Gastroesophageal sphincter (tissue), 4 donors: ENCODE data around the gene ITPRIPL2. TPM values are rescaled to one million over a fixed set of nuclear protein-coding genes. Genes with fewer than 3 reads are reported as not detected.

Source experiments
- ATAC-seq: fragments of 150-250 bp; one replicate; pipeline ENCODE4 v1.9.1; 2016; ENCODE audit warnings: mild to moderate bottlenecking, moderate library complexity
- H3K27ac ChIP-seq, 4 donors: fragments of 200-600 bp; sonication (generic) in 3 of 4; 1 replicate in 3 of 4; 2 replicates in 1 of 4; pipeline ENCODE4 v1.5.1; 2016 to 2019
- H3K27me3 ChIP-seq: fragments of 200-600 bp; sonication (generic); one replicate; pipeline ENCODE4 v1.5.1; 2019
- H3K36me3 ChIP-seq, 2 donors: fragments of 200-600 bp; sonication (generic); one replicate each; pipeline ENCODE4 v1.5.1; 2019; ENCODE audit warnings: control low read depth in 1 of 2
- H3K4me1 ChIP-seq, 3 donors: fragments of 200-600 bp; sonication (generic); 1 replicate in 2 of 3; 2 replicates in 1 of 3; pipeline ENCODE4 v1.5.1; 2016 to 2019; ENCODE audit warnings: control low read depth in 2 of 3
- H3K4me3 ChIP-seq, 2 donors: fragments of 200-600 bp; sonication (generic); one replicate each; pipeline ENCODE4 v1.5.1; 2019; ENCODE audit warnings: mild to moderate bottlenecking in 1 of 2, moderate library complexity in 1 of 2
- H3K9me3 ChIP-seq, 3 donors: fragments of 200-600 bp; sonication (generic); one replicate each; pipeline ENCODE4 v1.5.1; 2017 to 2019; ENCODE audit warnings: control low read depth in 2 of 3
- EP300 ChIP-seq: sonication (generic); formaldehyde crosslinking; IDR thresholded peaks from one replicate; pipeline ENCODE4 v1.6.1; 2017; ENCODE audit warnings: antibody characterized with exemption, mild to moderate bottlenecking
- POLR2A ChIP-seq, 2 donors: fragments of 450-650 bp; IDR thresholded peaks; one replicate each; pipeline ENCODE4 v1.6.1; 2017; ENCODE audit warnings: antibody characterized with exemption in 2 of 2, mild to moderate bottlenecking in 2 of 2, moderate library complexity in 1 of 2
- POLR2AphosphoS5 ChIP-seq: sonication (generic); formaldehyde crosslinking; IDR thresholded peaks from one replicate; pipeline ENCODE4 v1.6.1; 2017; ENCODE audit warnings: antibody characterized with exemption
- WGBS, 2 donors: methylation state at CpG; one replicate each; pipeline ENCODE4 v1.1.5; 2018; ENCODE audit warnings: low coverage in 1 of 2; 5-methylcytosine and 5-hydroxymethylcytosine counted together
- total RNA-seq, 4 donors: library from RNA; depleted of rRNA; stranded (reverse); fragments of >200 nt; gene quantifications; one replicate each; pipeline ENCODE4 v1.1.0, GENCODE V29; 2016
- TF ChIP-seq, protein P1 (sequence below), 4 experiments: fragments of 200-600 bp in 2 of 4; fragments of 450-650 bp in 2 of 4; sonication (generic) in 1 of 4; IDR thresholded peaks; one replicate each; pipeline ENCODE4 v1.5.1; 2017 to 2019; ENCODE audit warnings: antibody characterized with exemption in 4 of 4, mild to moderate bottlenecking in 2 of 4, moderate library complexity in 2 of 4

The ITPRIPL2 gene
- total RNA-seq, 4 donors from 2014 or later: 53.9 to 115 (median 69.2) TPM

DNA sequence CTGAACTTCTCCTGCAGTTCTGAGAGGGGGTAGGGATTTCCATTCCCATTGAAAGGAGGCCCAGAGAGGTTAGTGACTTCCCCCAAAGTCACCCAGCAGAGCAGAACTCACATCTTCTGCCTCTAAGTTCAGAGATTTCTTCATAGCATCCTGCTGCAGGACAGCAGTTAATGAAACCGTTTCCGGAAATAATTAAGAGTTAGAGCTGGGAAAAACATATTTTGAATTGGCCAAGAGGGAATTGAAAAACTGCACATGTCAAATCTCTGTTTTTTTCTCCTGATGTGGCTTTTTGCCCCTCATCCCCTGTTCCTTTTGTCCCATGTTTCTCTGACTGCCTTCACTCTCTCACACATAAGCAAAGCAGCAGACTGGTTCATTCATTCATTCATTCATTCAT, 26.6 kb downstream of the ITPRIPL2 start:
- WGBS, 2 donors: 55% methylated on average over 2 of the region's 2 CpGs; no CpG with 5 or more reads in 1 of the 2 donors
- H3K4me1 ChIP-seq: peaks cover 0 to 37% (median 11%) of the 10 kb centered on the region in 3 donors
- TF ChIP-seq EP300 (no peak), POLR2AphosphoS5 (no peak), POLR2A (IDR thresholded peaks at IDR 0.05) (no peak)
- TF ChIP-seq, protein P1, sequence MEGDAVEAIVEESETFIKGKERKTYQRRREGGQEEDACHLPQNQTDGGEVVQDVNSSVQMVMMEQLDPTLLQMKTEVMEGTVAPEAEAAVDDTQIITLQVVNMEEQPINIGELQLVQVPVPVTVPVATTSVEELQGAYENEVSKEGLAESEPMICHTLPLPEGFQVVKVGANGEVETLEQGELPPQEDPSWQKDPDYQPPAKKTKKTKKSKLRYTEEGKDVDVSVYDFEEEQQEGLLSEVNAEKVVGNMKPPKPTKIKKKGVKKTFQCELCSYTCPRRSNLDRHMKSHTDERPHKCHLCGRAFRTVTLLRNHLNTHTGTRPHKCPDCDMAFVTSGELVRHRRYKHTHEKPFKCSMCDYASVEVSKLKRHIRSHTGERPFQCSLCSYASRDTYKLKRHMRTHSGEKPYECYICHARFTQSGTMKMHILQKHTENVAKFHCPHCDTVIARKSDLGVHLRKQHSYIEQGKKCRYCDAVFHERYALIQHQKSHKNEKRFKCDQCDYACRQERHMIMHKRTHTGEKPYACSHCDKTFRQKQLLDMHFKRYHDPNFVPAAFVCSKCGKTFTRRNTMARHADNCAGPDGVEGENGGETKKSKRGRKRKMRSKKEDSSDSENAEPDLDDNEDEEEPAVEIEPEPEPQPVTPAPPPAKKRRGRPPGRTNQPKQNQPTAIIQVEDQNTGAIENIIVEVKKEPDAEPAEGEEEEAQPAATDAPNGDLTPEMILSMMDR (IDR thresholded peaks at IDR 0.05): no peak
- no peaks in the 10 kb centered on the region for H3K9me3 ChIP-seq
- H3K27ac ChIP-seq: no peak overlapping the region
- no peak for ATAC-seq
- no peaks in the 10 kb centered on the region for H3K36me3 ChIP-seq
- H3K4me3 ChIP-seq: no peak overlapping the region
- H3K27me3 ChIP-seq: peaks cover 6% of the 10 kb centered on the region

DNA sequence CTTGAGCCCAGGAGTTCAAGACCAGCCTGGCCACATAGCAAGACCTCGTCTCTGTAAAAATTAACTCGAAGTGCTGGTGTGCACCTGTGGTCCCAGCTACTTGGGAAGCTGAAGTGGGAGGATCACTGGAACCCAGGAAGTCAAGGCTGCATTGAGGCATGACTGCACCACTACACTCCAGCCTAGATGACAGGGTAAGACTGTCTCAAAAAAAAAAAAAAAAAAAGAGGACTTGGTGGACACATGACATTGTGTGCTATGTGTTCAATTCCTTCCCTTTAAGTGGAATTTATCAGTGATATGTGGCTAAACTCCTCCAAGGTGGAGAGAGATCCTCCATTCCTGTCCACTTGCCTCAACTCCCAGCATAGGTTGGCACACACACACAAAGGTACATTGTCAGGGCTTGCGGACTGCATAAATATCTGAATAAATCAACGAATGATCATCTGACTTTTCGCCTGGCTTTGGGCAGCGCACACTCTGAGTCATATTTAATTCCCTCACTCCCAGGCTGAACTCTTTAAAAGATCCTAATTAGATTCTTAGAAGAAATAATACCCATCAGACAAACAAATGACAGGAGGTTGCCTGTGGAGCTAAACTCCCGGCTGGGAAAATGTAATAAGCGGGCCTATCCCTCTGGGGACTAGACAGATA, 29.3 kb downstream of the ITPRIPL2 start:
- Histone ChIP-seq H3K27me3 (peaks cover 6% of the 10 kb centered on the region), H3K9me3 (peaks cover 0 to under 1% (median 0%) of the 10 kb centered on the region in 3 donors), H3K4me3 (no peak overlapping the region), H3K36me3 (no peaks in the 10 kb centered on the region), H3K27ac (no peak overlapping the region), H3K4me1 (peaks cover 0 to 13% (median 0%) of the 10 kb centered on the region in 3 donors)
- 86 to 92% methylated on average over 5 to 6 of the region's 8 CpGs for WGBS, 2 donors
- no peak for ATAC-seq
- TF ChIP-seq, protein P1 (IDR thresholded peaks at IDR 0.05): no peak
- TF ChIP-seq EP300 (no peak), POLR2AphosphoS5 (no peak), POLR2A (IDR thresholded peaks at IDR 0.05) (no peak)

DNA sequence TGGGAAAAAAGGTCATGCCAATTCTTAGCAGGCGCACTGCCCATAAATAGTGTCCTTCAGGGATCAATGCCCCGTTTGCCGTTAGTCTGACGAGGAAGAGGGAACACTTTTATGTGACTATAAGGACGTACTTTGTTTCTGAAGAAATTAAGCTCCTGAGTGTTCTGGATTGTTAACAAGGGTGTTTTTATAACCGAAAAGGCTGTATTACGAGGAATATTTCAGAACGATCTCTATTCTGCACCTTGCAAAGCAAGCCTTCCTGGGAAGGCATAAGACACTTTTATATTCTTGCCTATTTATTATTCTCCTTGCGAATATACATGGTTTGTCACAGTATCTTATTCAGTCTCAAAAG, 29.8 kb downstream of the ITPRIPL2 start:
- no peak overlapping the region for H3K4me3 ChIP-seq
- WGBS, 2 donors: 75 to 92% methylated on average over 9 of the region's 9 CpGs
- ATAC-seq: no peak
- no peak overlapping the region for H3K27ac ChIP-seq
- TF ChIP-seq, protein P1 (IDR thresholded peaks at IDR 0.05): no peak
- no peak for TF ChIP-seq EP300
- TF ChIP-seq POLR2A (IDR thresholded peaks at IDR 0.05): no peak
- TF ChIP-seq POLR2AphosphoS5: no peak
- peaks cover 0 to 4% (median 0%) of the 10 kb centered on the region in 3 donors for H3K9me3 ChIP-seq
- peaks cover 0 to 11% (median 0%) of the 10 kb centered on the region in 3 donors for H3K4me1 ChIP-seq
- no peaks in the 10 kb centered on the region for H3K36me3 ChIP-seq
- peaks cover 6% of the 10 kb centered on the region for H3K27me3 ChIP-seq

DNA sequence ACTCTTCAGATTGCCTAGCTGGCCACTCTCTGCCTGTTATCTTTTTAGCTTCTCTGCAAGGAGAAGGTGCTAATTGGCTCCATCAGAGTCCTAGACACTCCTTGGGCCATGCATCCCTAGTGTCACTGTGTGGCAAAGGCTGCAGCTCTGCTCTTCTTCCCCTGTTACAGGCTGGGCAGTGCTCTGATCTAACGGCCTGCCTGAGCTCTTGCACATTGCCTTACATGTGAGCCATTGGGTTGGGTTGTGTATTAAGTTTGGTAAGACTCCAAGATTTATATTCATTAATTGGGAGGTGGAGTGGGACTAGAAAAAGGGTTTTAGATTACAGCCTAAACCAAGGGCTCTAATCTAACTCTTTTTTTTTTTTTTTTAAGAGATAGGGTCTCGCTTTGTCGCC, 31.2 kb downstream of the ITPRIPL2 start:
- ATAC-seq: no peak
- WGBS, 2 donors: 77 to 91% methylated on average over 2 to 3 of the region's 3 CpGs
- TF ChIP-seq EP300 (no peak), POLR2AphosphoS5 (no peak), POLR2A (IDR thresholded peaks at IDR 0.05) (no peak)
- TF ChIP-seq, protein P1 (IDR thresholded peaks at IDR 0.05): no peak

DNA sequence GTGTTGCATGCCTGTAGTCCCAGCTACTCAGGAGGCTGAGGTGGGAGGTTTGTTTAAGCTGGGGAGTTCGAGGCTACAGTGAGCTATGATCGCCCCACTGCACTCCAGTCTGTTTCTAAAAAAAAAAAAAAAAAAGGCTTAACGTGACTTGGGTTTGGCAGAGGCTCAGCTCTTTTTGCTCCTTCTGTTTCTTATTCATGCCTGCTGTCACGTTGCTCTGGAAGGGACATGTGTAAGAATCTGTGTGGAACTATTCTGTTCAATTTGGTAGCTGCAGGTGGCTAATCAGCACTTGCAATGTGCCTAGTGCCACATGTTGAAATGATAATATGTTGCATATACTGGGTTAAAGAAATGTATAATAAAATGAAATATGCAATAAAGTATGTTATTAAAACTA, 33.4 kb downstream of the ITPRIPL2 start:
- TF ChIP-seq, protein P1 (IDR thresholded peaks at IDR 0.05): no peak
- TF ChIP-seq POLR2AphosphoS5 (no peak), POLR2A (IDR thresholded peaks at IDR 0.05) (no peak), EP300 (no peak)
- Histone ChIP-seq H3K9me3 (peaks cover 0 to 4% (median 0%) of the 10 kb centered on the region in 3 donors), H3K27ac (no peak overlapping the region), H3K27me3 (peaks cover 16% of the 10 kb centered on the region), H3K36me3 (no peaks in the 10 kb centered on the region), H3K4me3 (no peak overlapping the region), H3K4me1 (no peaks in the 10 kb centered on the region)
- no peak for ATAC-seq
- 39 to 46% methylated on average over 4 of the region's 4 CpGs for WGBS, 2 donors

More for the DNA sequence above, 31.2 kb downstream of the ITPRIPL2 start:
- Histone ChIP-seq H3K4me1 (no peaks in the 10 kb centered on the region), H3K4me3 (no peak overlapping the region), H3K27me3 (peaks cover 6% of the 10 kb centered on the region), H3K9me3 (peaks cover 0 to 4% (median 0%) of the 10 kb centered on the region in 3 donors), H3K36me3 (no peaks in the 10 kb centered on the region), H3K27ac (no peak overlapping the region)
